Uterus (tissue), 2 donors: ENCODE results near the gene NHLRC1.

Experiments used
- POLR2A ChIP-seq, 2 donors: fragments of 450-650 bp; IDR thresholded peaks; one replicate each; pipeline ENCODE4 v1.6.1; 2016; ENCODE audit warnings: antibody characterized with exemption in 2 of 2, mild to moderate bottlenecking in 1 of 2, moderate library complexity in 1 of 2
- TF ChIP-seq, protein P1 (sequence below), 4 experiments: fragments of 200-600 bp in 2 of 4; fragments of 450-650 bp in 2 of 4; sonication (generic) in 2 of 4; IDR thresholded peaks; one replicate each; pipeline ENCODE4 v1.5.1; 2016 to 2019; ENCODE audit warnings: antibody characterized with exemption in 4 of 4, mild to moderate bottlenecking in 2 of 4, moderate library complexity in 1 of 4

- TF ChIP-seq, protein P1, sequence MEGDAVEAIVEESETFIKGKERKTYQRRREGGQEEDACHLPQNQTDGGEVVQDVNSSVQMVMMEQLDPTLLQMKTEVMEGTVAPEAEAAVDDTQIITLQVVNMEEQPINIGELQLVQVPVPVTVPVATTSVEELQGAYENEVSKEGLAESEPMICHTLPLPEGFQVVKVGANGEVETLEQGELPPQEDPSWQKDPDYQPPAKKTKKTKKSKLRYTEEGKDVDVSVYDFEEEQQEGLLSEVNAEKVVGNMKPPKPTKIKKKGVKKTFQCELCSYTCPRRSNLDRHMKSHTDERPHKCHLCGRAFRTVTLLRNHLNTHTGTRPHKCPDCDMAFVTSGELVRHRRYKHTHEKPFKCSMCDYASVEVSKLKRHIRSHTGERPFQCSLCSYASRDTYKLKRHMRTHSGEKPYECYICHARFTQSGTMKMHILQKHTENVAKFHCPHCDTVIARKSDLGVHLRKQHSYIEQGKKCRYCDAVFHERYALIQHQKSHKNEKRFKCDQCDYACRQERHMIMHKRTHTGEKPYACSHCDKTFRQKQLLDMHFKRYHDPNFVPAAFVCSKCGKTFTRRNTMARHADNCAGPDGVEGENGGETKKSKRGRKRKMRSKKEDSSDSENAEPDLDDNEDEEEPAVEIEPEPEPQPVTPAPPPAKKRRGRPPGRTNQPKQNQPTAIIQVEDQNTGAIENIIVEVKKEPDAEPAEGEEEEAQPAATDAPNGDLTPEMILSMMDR (IDR thresholded peaks at IDR 0.05) = no peak
- TF ChIP-seq POLR2A (IDR thresholded peaks at IDR 0.05) = no peak
Observed at GRCh38 chr6:18099511-18099910, 23.0 kb downstream of the NHLRC1 start.
